Upper lobe of left lung (tissue), 6 donors: ENCODE results near the gene ATAD5. TPM values are rescaled to one million over a fixed set of nuclear protein-coding genes. Genes with fewer than 3 reads are reported as not detected.

Experiments
- ATAC-seq, 2 donors: fragments of 200-7000 bp; cut with Tn5 transposase; one replicate each; pipeline ENCODE4 v1.9.1; 2022; ENCODE audit warnings: mild to moderate bottlenecking in 2 of 2, moderate library complexity in 2 of 2; ENCODE audit not compliant: low FRiP score in 2 of 2
- DNase-seq, 2 donors: peaks; one replicate each; pipeline ENCODE4 v3.0.0-alpha.2; 2019 to 2020
- H3K27ac ChIP-seq, 4 donors: fragments of 200-600 bp; sonication (generic); one replicate each; pipeline ENCODE4 v1.5.1; 2016 to 2019
- H3K27me3 ChIP-seq, 4 donors: fragments of 200-600 bp; sonication (generic); one replicate each; pipeline ENCODE4 v1.5.1; 2017 to 2019
- H3K36me3 ChIP-seq, 4 donors: fragments of 200-600 bp; sonication (generic); one replicate each; pipeline ENCODE4 v1.5.1; 2016 to 2019
- H3K4me1 ChIP-seq, 4 donors: fragments of 200-600 bp; sonication (generic); one replicate each; pipeline ENCODE4 v1.5.1; 2018 to 2019
- H3K4me3 ChIP-seq, 4 donors: fragments of 200-600 bp; sonication (generic); one replicate each; pipeline ENCODE4 v1.5.1; 2017 to 2019; ENCODE audit warnings: mild to moderate bottlenecking in 2 of 4, moderate library complexity in 1 of 4
- H3K9me3 ChIP-seq, 4 donors: fragments of 200-600 bp; sonication (generic); one replicate each; pipeline ENCODE4 v1.5.1; 2018 to 2019
- EP300 ChIP-seq, 4 donors: sonication (generic); formaldehyde crosslinking; IDR thresholded peaks; one replicate each; pipeline ENCODE4 v1.5.1; 2017; ENCODE audit warnings: antibody characterized with exemption in 4 of 4, control low read depth in 2 of 4
- POLR2A ChIP-seq, 4 donors: fragments of 450-650 bp; IDR thresholded peaks; one replicate each; pipeline ENCODE4 v1.5.1; 2016 to 2017; ENCODE audit warnings: antibody characterized with exemption in 4 of 4, mild to moderate bottlenecking in 2 of 4
- POLR2AphosphoS5 ChIP-seq, 2 donors: sonication (generic); formaldehyde crosslinking; IDR thresholded peaks; one replicate each; pipeline ENCODE4 v1.5.1; 2017; ENCODE audit warnings: antibody characterized with exemption in 2 of 2
- WGBS, 2 donors: methylation state at CpG; one replicate each; pipeline ENCODE4 v1.1.5; 2017 to 2018; 5-methylcytosine and 5-hydroxymethylcytosine counted together
- total RNA-seq, 6 donors: library from RNA; depleted of rRNA in 4 of 6; stranded (reverse); fragments of >200 nt in 4 of 6; gene quantifications; one replicate each; pipeline versions ENCODE4 v1.1.0 to v1.2.1, GENCODE V29; 2016 to 2021
- TF ChIP-seq, protein P1 (sequence below), 6 experiments: fragments of 450-650 bp in 4 of 6; fragments of 200-600 bp in 2 of 6; sonication (generic) in 2 of 6; IDR thresholded peaks; one replicate each; pipeline ENCODE4 v1.5.1; 2016 to 2019; ENCODE audit warnings: antibody characterized with exemption in 6 of 6
- donor health status: DM: no; HTN: no; CAD: no; lungs with moderate emphysema.
- donor health status: DM: no; HTN: yes; CAD: no; lungs with severe emphysema.

Gene ATAD5
- total RNA-seq, 6 donors from 2014 or later, result 1.5 to 6.3 (median 1.9) TPM

DNA sequence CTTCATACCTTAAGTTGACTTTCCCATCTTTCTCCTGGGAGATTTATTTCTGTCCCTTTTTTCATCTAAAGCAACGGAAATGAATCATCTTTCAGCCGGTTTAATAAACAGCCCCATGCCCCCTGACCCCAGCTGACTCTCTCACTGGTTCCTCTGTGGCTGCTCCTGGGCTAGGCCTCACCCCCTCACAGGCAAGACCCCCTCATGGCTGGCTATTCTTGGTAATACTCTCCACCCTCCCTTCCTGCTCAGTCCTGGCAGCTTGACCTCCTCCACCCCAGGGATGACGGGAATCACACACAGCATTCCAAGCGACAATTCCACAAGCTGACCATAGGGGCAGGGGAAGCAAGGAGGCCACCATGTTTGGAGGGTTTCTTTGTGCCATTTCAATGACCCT is 88.5 kb downstream of the ATAD5 start:
- Histone ChIP-seq H3K27me3 (peaks cover 0 to 12% (median 6%) of the 10 kb centered on the region in 4 donors), H3K27ac (peak overlapping the region in 1 of 4 donors; percentile 11), H3K9me3 (no peaks in the 10 kb centered on the region), H3K36me3 (no peaks in the 10 kb centered on the region), H3K4me3 (no peak overlapping the region), H3K4me1 (peaks cover 9 to 23% (median 17%) of the 10 kb centered on the region in 4 donors)
- ATAC-seq, result no peak
- TF ChIP-seq POLR2A (IDR thresholded peaks at IDR 0.05), result no peak
- no peak for TF ChIP-seq POLR2AphosphoS5 (IDR thresholded peaks at IDR 0.05)
- no peak for TF ChIP-seq EP300 (IDR thresholded peaks at IDR 0.05)
- TF ChIP-seq, protein P1, sequence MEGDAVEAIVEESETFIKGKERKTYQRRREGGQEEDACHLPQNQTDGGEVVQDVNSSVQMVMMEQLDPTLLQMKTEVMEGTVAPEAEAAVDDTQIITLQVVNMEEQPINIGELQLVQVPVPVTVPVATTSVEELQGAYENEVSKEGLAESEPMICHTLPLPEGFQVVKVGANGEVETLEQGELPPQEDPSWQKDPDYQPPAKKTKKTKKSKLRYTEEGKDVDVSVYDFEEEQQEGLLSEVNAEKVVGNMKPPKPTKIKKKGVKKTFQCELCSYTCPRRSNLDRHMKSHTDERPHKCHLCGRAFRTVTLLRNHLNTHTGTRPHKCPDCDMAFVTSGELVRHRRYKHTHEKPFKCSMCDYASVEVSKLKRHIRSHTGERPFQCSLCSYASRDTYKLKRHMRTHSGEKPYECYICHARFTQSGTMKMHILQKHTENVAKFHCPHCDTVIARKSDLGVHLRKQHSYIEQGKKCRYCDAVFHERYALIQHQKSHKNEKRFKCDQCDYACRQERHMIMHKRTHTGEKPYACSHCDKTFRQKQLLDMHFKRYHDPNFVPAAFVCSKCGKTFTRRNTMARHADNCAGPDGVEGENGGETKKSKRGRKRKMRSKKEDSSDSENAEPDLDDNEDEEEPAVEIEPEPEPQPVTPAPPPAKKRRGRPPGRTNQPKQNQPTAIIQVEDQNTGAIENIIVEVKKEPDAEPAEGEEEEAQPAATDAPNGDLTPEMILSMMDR (IDR thresholded peaks at IDR 0.05), result no peak
- DNase-seq, result no peak
- 62 to 78% methylated on average over 4 of the region's 4 CpGs for WGBS, 2 donors

DNA sequence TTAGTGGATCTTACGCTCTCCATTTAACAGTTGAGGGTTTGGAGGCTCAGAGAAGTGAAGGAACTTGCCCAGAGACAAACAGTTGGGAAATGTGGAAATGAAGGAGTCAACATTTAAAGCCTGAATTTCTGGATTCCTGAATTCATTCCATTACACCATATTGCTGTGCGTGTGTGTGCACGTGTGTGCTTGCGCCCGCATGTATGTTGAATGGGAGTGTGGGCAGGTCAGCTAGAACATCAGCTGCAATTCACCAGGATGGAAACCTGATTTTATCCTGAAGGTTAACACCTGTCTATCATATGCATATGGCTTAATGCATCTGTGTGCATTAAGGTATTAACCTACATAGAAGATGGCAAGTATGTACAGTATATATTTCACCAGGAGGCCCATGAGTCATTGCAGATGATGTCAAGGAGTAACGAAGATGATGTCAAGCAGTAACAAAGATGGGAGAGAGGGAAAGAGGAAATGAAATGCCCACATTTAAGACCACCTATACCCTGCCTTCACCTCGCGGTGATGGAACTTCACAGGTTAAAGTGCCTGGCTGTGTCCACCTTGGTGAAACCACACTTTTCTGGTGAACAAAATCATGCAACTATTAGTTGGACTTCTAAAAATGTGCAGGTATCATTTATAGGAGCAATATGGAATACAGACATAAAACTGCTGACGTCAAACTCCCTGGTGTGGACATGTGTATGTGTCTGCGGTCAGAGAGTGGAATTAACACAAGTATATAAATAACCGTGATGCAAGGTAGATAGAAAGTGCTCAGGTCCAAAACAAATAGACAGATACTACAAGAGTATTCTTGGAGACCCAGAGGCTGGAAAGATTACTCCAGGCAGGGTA is 89.1 kb downstream of the ATAD5 start:
- Histone ChIP-seq H3K4me3 (peak overlapping the region in 3 of 4 donors; percentile 63 to 67 (median 63)), H3K9me3 (no peaks in the 10 kb centered on the region), H3K27ac (peak overlapping the region in 1 of 4 donors; percentile 66), H3K4me1 (peaks cover 9 to 23% (median 17%) of the 10 kb centered on the region in 4 donors), H3K36me3 (no peaks in the 10 kb centered on the region), H3K27me3 (peaks cover 0 to 12% (median 6%) of the 10 kb centered on the region in 4 donors)
- no peak for DNase-seq
- WGBS, 2 donors, result 85 to 86% methylated on average over 11 of the region's 11 CpGs
- ATAC-seq, result no peak
- TF ChIP-seq POLR2A (IDR thresholded peaks at IDR 0.05), result no peak
- TF ChIP-seq, protein P1 (IDR thresholded peaks at IDR 0.05), result no peak
- TF ChIP-seq POLR2AphosphoS5 (IDR thresholded peaks at IDR 0.05), result no peak
- no peak for TF ChIP-seq EP300 (IDR thresholded peaks at IDR 0.05)

DNA sequence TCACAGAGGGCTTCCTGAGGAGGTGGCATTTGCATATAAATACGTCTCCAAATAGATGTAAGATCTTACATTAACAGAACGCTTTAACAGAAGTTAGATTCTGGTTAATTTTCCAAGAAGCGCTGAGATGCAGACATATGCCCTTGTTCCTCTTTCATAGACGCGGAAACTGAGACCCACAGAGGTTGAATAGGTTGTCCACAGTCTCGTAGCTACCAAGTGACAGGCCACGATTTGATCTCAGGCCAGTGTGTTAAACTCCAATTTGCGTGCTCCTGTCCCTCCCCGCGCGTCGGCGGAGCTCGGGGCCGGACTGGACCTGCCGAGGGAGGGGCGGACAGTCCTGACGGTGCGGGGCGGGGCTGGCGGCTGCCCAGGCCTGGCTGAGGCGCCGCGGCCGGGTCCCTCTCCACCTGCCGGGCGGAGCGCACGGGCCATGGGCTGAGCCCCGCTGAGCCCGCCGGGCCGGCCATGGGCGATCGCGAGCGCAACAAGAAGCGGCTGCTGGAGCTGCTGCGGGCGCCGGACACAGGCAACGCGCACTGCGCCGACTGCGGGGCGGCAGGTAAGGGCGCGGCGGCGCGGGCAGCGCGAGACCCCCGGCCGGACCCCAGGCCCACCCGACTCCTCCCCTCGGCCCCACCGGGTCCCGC is 89.9 kb downstream of the ATAD5 start, which contains the start of gene ADAP2:
ADAP2 (plus strand) TSS at position 402 of the 653 bp plus-strand sequence; CDS start at position 472, 70 bp downstream.
- TF ChIP-seq, protein P1 (IDR thresholded peaks at IDR 0.05), result no peak
- TF ChIP-seq EP300 (IDR thresholded peaks at IDR 0.05) (no peak), POLR2A (IDR thresholded peaks at IDR 0.05) (peak in 1 of 4 donors; percentile 70), POLR2AphosphoS5 (IDR thresholded peaks at IDR 0.05) (peak in 1 of 2 donors; percentile 17)
- Histone ChIP-seq H3K27ac (peak within 1 kb of the TSS; percentile 27 to 82 (median 54)), H3K36me3 (no peaks in the 10 kb centered on the region), H3K27me3 (peaks cover 0 to 12% (median 6%) of the 10 kb centered on the region in 4 donors), H3K4me1 (peaks cover 9 to 23% (median 17%) of the 10 kb centered on the region in 4 donors), H3K9me3 (no peaks in the 10 kb centered on the region), H3K4me3 (peak within 1 kb of the TSS; percentile 33 to 67 (median 63))
- WGBS, 2 donors, result 11 to 48% methylated on average over 3 to 10 of the region's 60 CpGs
- DNase-seq (peak; percentile 78 to 95), ATAC-seq (peak; percentile 73 to 89)

DNA sequence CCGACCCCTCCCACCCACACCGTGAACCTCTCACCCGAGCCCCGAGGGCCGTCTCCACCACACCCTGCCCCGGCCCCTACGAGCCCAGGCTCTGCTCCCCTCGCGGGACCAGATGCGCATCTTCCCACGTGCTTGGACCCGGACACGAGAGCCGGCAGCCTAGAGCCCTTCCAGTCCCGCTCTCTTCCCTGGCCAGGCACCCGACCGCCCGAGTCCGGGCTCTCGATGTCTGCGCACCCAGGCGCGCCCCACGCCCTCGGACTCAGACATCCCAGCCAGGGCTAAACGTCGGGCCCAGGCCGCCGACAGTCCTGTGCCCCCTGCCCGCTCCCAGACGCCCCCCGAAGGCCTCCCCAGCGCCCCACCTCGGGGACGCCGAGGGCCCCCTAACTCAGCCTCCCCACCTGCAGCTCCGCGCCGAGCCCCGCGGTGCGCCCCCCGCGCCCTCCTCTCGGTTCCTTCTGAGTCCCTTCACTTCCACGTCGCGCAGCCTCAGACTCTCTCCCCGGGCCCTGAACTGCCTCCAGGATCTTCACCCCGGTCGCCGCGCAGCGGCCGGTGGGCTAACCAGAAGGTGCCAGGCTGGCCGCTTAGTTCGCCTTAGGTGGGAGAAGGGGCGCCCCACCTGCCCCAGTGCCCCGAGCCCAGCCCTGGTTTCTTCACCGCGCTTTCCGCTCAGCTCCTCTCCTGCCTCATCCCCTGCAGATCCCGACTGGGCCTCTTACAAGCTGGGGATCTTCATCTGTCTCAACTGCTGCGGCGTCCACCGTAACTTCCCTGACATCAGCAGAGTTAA is 90.7 kb downstream of the ATAD5 start:
- H3K27ac ChIP-seq, result peak overlapping the region; percentile 27 to 82 (median 54)
- no peaks in the 10 kb centered on the region for H3K36me3 ChIP-seq
- H3K27me3 ChIP-seq, result peaks cover 0 to 12% (median 6%) of the 10 kb centered on the region in 4 donors
- H3K9me3 ChIP-seq, result no peaks in the 10 kb centered on the region
- TF ChIP-seq EP300 (IDR thresholded peaks at IDR 0.05) (no peak), POLR2A (IDR thresholded peaks at IDR 0.05) (no peak), POLR2AphosphoS5 (IDR thresholded peaks at IDR 0.05) (no peak)
- TF ChIP-seq, protein P1 (IDR thresholded peaks at IDR 0.05), result no peak
- peaks cover 9 to 23% (median 17%) of the 10 kb centered on the region in 4 donors for H3K4me1 ChIP-seq
- DNase-seq, result peak in 1 of 2 donors; percentile 89
- peak; percentile 20 to 69 for ATAC-seq
- peak overlapping the region; percentile 33 to 67 (median 63) for H3K4me3 ChIP-seq
- 6 to 11% methylated on average over 24 to 26 of the region's 66 CpGs for WGBS, 2 donors
